ENCODE results near the gene AMACR.

Gene AMACR
- 0 to 0.37 (median 0.19) reads per million in 4 experiments for total RNA-seq

GRCh38 chr5:34007621-34008600 is at the start of gene AMACR:
TSS of gene AMACR (minus strand) at chr5:34008050. CDS start at chr5:34008019, 31 bp downstream.
- DNase-seq: peak; percentile 74

GRCh38 chr5:34057569-34057968 is 49.7 kb upstream of the AMACR start:
- no peak for DNase-seq

- no peak for DNase-seq
Observed at GRCh38 chr5:34057118-34057517, 49.3 kb upstream of the AMACR start.

GRCh38 chr5:34055667-34056066 is 47.8 kb upstream of the AMACR start:
- DNase-seq: no peak

- DNase-seq: no peak
Observed at GRCh38 chr5:34054400-34054729, 46.5 kb upstream of the AMACR start.

- DNase-seq: no peak
Observed at GRCh38 chr5:34053571-34054399, 45.9 kb upstream of the AMACR start.

GRCh38 chr5:34053133-34053532 is 45.3 kb upstream of the AMACR start:
- no peak for DNase-seq

- no peak for DNase-seq
Observed at GRCh38 chr5:34051374-34051980, 43.6 kb upstream of the AMACR start.

- no peak for DNase-seq
Observed at GRCh38 chr5:34047774-34048572, 40.1 kb upstream of the AMACR start.

GRCh38 chr5:34047143-34047542 is 39.3 kb upstream of the AMACR start:
- DNase-seq: no peak

GRCh38 chr5:34045996-34046395 is 38.1 kb upstream of the AMACR start:
- no peak for DNase-seq

GRCh38 chr5:34045023-34045422 is 37.2 kb upstream of the AMACR start:
- DNase-seq: no peak

- DNase-seq: no peak
Observed at GRCh38 chr5:34043099-34043876, 35.4 kb upstream of the AMACR start, which contains the start of gene C1QTNF3. TSS of gene C1QTNF3 (minus strand) at chr5:34043213. CDS start at chr5:34043125, 88 bp downstream.

GRCh38 chr5:34042321-34042720 is 34.5 kb upstream of the AMACR start:
- DNase-seq: no peak

- DNase-seq: no peak
Observed at GRCh38 chr5:34041247-34041972, 33.6 kb upstream of the AMACR start.

- DNase-seq: no peak
Observed at GRCh38 chr5:34040472-34040871, 32.6 kb upstream of the AMACR start.

GRCh38 chr5:34039398-34040157 is 31.7 kb upstream of the AMACR start:
- DNase-seq: no peak

- DNase-seq: no peak
Observed at GRCh38 chr5:34038838-34039237, 31.0 kb upstream of the AMACR start.

GRCh38 chr5:34038390-34038789 is 30.5 kb upstream of the AMACR start:
- DNase-seq: no peak

GRCh38 chr5:34037726-34038125 is 29.9 kb upstream of the AMACR start:
- no peak for DNase-seq

All from effector CD8-positive, alpha-beta T cell (primary cell).